Fibroblast of villous mesenchyme (primary cell): ENCODE measurements around the gene LRRTM4. TPM values are rescaled to one million over a fixed set of nuclear protein-coding genes. Genes with fewer than 3 reads are reported as not detected.
"Not testable (repeated sequence)": the region's sequence is repeated elsewhere in the genome, so short reads cannot be mapped to it uniquely, and the experiment has no call there.

Experiments
- DNase-seq: peaks from one replicate; pipeline ENCODE4 v3.0.0-alpha.2; 2010; ENCODE audit warnings: low read depth
- H3K4me3 ChIP-seq: 2 replicates; pipeline ENCODE4 v1.5.1; 2011; ENCODE audit warnings: low read depth, mild to moderate bottlenecking, low read length
- total RNA-seq: library from RNA; depleted of rRNA; stranded (reverse); fragments of >200 nt; gene quantifications from 2 replicates; pipeline ENCODE4 v1.2.3, GENCODE V29; 2012
- TF ChIP-seq, protein P1 (sequence below): IDR thresholded peaks from 2 replicates; pipeline ENCODE4 v1.5.1; 2012; ENCODE audit warnings: low read depth, mild to moderate bottlenecking, low read length; ENCODE audit not compliant: insufficient read depth

Gene LRRTM4
- total RNA-seq, 1 donor, result not detected

DNA sequence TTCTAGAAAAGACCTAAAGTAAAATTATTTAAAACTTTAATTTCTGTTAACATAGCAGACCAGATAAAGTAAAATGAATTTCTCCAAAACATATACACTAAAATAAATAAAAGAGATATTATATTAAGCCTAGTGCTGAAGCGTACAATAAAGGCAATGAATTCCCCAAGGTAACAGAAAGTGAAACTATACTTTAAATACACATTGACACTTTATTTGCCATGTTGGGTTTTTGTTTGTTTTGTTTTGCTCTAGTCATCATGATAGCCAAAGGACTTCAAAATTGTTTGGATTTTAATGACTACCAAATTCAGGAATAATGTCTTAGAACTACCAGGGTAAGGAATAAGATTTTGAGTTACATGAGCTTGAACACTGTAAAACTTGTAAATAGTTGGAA is 413.3 kb downstream of the LRRTM4 start:
- no peak for DNase-seq
- no peak overlapping the region for H3K4me3 ChIP-seq
- TF ChIP-seq, protein P1, sequence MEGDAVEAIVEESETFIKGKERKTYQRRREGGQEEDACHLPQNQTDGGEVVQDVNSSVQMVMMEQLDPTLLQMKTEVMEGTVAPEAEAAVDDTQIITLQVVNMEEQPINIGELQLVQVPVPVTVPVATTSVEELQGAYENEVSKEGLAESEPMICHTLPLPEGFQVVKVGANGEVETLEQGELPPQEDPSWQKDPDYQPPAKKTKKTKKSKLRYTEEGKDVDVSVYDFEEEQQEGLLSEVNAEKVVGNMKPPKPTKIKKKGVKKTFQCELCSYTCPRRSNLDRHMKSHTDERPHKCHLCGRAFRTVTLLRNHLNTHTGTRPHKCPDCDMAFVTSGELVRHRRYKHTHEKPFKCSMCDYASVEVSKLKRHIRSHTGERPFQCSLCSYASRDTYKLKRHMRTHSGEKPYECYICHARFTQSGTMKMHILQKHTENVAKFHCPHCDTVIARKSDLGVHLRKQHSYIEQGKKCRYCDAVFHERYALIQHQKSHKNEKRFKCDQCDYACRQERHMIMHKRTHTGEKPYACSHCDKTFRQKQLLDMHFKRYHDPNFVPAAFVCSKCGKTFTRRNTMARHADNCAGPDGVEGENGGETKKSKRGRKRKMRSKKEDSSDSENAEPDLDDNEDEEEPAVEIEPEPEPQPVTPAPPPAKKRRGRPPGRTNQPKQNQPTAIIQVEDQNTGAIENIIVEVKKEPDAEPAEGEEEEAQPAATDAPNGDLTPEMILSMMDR, result no peak

DNA sequence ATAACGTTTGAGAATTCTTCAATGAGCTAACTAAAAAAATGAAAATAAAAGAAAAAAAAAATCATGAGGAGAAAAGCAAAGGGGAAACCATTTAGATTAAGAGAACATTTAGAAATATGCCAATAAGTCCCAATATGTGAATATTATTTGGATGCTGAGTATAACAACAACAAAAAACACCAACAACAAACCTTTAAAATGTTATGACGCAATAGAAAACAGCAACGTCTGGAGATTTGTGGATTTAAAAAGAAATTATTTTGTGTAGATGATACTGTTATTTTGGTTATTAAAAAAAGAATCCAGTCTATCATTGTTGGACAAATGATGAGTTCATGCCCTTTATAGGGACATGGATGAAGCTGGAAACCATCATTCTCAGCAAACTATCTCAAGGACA is 417.2 kb downstream of the LRRTM4 start:
- TF ChIP-seq, protein P1, result no peak
- H3K4me3 ChIP-seq, result no peak overlapping the region
- DNase-seq, result no peak

GRCh38 chr2:77104554-77104953 is 417.6 kb downstream of the LRRTM4 start:
- H3K4me3 ChIP-seq, result no peak overlapping the region
- TF ChIP-seq, protein P1, result no peak
- no peak for DNase-seq

DNA sequence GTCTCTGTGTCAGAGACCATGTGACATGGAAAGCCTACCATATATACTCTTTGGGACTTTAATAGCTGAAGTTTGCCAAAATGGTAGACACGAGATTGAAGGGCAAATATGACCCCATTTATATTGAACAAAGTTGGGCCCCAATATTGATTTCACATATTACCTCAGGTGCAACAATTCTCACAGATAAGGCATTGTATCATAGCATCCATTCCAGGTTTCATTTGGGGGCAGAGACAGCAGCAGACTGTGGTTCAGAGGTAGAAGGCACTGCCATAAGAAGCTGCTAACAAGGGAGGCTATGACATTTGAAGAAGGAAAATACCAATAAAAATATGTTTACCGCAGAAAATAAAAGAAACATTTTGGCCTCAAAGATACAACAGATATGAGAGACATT is 419.2 kb downstream of the LRRTM4 start:
- no peak overlapping the region for H3K4me3 ChIP-seq
- no peak for DNase-seq
- TF ChIP-seq, protein P1, result no peak

DNA sequence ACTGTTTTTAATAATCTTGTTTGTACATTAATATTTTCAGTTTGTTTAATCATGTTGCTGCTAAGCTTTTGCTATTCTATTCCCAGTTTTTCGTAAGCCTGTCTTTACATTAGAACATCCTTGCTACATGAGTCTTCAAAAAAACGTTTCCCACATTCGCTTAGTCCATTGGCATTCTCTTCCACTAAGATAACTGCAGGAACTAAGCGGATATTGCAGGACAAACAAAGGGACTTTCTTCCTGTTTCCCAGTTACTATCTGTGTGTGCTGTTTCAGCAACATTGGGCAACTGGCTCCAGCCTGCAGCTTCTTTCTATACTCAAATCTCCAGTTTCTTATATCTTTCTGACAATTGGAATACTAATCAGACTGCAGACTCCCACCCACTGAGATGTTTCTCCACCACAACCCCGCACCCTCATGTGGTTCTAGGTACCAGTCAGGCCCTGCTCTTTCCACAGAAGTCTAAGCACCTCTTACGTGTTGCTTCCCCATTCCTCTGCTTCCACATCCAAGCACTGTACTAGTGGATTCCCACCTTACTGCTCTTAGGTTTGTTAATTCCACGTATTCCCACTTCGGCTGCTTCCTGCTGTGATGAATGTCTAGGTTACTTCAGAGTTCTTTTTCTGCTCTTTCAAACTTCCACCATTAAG is 420.3 kb downstream of the LRRTM4 start:
- TF ChIP-seq, protein P1, result no peak
- DNase-seq, result no peak
- no peak overlapping the region for H3K4me3 ChIP-seq

GRCh38 chr2:77099961-77100360 is 422.2 kb downstream of the LRRTM4 start:
- TF ChIP-seq, protein P1, result no peak
- DNase-seq, result no peak
- no peak overlapping the region for H3K4me3 ChIP-seq

GRCh38 chr2:77095525-77095924 is 426.7 kb downstream of the LRRTM4 start:
- not testable (repeated sequence) for H3K4me3 ChIP-seq, DNase-seq
